HG03520 (cell line): ENCODE results near the gene KRTAP10-8.
"Not testable (repeated sequence)": the region's sequence is repeated elsewhere in the genome, so short reads cannot be mapped to it uniquely, and the experiment has no call there.

Experiments used
- ATAC-seq: cut with Tn5 transposase; IDR thresholded peaks from one replicate; pipeline ENCODE4 v1.9.1; 2021; ENCODE audit warnings: mild to moderate bottlenecking, moderate library complexity; ENCODE audit not compliant: unreplicated experiment

Gene KRTAP10-8

DNA sequence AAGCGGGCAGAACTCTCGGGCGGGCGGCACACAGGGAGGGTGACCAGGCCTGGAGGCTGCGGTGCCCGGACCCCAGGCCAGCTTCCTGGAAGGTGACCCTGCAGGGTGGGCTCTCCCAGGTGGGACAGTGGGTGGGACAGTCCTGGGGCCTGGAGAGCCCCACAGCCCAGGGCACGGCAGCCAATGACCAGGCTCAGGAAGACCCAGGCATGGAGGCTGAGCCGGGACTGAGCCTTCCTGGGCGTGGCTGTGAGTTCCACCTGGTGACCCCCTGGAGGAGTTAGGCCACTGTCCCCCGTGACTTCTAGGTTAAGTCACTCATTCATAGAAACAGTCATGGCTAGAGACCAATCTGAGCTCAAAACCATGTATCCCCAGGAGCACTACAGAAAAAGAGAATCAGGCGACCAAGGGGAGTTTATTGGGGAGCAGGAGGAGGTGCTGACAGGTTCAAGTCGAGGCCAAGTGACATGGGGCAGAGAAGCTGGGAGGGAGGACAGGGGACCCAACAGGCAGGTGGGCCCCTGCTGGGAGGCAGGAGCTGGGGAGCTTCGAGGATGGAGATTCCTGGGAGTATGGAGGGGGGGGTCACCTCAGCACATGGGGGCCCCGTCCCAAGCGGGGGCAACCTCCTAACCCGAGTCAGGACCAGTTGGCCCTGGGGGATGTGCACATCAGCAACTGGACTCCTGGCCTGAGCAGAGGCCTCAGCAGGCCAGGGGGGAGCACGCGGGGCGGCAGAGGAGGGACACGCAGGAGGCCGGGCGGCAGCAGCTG lies 32.6 kb upstream of the KRTAP10-8 start:
- no peak for ATAC-seq

DNA sequence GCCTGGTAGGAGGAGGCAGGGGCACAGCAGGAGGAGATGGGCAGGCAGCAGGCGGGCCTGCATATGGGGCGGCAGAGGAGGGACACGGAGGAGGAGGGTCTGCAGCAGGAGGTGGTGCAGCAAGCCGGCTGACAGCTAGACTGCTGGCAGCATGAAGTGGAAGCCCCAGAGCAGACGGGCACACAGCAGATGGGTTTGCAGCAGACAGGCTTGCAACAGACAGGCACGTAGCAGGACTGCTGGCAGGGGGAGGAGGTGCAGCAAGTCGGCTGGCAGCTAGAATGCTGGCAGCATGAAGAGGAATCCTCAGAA lies 32.1 kb upstream of the KRTAP10-8 start:
- no peak for ATAC-seq

DNA sequence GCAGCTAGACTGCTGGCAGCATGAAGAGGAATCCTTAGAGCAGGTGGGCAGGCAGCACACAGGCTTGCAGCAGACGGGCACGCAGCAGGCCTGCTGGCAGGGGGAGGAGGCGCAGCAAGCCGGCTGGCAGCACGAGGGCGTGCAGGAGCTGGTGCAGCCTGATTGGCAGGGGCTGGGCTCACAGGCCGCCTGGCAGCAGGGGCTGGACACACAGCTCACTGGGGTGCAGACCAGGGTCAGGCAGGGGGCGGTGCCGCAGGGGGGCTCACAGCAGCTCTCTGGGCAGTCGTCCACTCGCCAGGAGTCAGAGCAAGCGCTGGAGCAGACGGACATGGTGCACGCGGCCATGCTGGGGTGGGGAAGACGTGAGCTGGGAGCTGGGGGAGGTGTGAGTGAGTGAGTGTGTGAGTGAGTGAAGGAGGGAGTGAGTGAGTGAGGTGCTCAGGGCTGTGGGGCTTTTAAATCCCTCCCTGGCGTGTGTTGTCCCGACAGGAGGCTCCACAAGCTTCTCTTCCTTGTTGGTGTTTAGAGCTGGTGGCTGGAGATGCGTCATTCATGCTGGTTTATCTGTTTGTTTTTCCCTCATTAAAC lies 31.6 kb upstream of the KRTAP10-8 start, which contains the start of gene KRTAP10-5:
KRTAP10-5 (minus strand) TSS at position 374 of the 591 bp plus-strand sequence; CDS start at position 348, 26 bp downstream.
- not testable (repeated sequence) for ATAC-seq

DNA sequence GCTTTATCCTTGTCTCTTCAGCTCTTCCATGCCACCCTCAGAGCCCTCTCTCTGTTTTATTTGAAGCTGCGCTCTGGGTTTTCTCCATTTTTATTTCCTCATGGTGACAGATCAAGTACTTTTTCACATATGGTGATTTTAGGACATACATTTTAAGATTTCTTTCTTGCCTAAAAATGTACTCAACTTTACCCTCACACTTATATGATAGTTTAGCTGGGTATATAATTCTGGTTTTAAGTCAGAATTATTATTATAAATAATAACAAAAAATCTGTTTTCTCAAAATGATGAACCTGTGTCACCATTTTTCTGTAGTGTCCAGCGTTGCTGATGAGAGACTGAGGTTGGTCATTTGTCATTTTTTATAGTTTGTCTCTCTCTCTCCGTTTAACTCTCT lies 30.7 kb upstream of the KRTAP10-8 start:
- ATAC-seq = no peak

DNA sequence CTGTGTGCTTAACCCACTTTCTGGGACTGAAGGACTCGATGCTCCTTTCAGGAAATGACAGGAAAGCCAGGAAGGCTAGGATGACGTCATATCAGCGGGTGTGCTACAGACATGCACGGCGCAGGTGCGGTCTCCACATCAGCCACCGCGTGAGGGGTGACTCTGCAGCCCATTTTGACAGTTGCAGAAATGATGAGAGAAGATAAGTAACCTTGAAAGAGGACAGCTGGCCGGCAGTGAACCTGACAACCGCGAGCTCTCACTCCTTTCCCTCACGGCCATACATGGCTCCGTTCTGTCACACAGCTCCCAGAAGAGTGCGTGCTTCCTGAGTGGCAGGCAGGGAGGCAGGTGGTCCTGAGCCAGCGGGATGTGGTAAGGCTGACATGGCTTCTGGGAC lies 29.8 kb upstream of the KRTAP10-8 start:
- no peak for ATAC-seq

DNA sequence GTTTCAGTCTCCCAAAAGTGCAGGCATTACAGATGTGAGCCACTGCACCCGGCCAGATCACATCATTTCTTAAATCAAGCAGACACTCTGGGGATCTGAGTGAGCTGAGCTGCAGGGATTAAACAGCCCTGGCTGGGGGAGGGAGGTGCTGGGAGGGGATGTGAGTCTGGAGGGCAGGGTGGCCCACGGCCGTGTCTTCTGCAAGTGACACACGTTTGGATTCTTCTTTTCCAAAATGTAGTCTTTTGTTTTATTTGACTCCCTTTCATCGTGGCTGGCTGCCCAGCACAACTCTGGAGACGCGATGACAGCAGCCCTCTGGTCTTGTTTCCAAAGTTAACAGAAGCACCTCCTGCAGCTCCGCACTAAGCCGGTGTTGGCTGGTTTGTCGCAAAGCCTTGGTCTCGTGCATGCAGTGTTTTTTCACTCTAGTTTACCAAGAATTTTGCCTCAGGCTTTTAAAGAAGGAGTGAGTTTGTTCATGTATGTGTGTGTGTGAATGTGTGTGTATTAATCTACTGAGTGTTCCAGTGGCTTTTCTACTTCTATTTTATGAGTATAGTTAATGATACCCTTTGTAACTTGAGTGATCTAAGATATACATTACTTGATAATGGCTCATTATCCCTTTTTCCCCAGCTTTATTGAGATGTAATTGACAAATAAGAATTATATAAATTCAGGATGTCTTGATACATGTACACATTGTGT lies 28.6 kb upstream of the KRTAP10-8 start:
- ATAC-seq = no peak

DNA sequence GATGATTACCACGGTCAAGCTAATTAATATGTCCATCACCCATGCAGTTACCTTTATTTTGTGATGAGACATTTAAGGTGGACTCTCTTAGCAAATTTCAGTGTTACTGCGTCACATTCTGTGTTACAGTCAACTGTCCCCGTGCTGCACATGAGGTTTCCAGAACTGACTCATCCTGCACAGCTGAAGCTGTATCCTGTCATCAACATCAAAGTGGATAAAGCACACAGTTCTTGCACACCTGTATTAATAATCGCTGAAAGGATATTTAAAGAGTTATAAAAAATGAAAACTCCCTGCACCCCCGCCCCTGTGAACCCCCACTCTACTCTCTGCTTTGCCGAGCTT lies 28.1 kb upstream of the KRTAP10-8 start:
- ATAC-seq = no peak

DNA sequence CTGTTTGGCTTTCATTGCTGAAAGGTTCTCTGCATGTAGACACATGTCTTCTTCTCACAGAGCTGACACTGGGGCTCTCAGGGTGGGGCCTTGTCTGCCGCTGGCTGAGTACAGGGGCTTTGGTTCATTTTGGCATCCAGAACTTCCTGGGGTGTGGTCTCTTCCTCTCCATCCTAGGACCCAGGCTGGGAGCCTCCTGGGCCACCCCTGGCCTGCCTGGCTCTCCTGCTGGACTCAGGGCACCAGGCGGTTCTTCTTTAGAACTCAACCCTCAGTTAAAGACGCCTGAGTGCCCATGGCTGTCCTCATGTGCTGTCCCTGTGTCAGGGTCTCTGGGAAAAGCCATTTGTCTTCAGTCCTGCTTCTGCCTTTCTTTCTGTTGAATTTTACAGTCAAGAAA lies 26.0 kb upstream of the KRTAP10-8 start:
- ATAC-seq = no peak

DNA sequence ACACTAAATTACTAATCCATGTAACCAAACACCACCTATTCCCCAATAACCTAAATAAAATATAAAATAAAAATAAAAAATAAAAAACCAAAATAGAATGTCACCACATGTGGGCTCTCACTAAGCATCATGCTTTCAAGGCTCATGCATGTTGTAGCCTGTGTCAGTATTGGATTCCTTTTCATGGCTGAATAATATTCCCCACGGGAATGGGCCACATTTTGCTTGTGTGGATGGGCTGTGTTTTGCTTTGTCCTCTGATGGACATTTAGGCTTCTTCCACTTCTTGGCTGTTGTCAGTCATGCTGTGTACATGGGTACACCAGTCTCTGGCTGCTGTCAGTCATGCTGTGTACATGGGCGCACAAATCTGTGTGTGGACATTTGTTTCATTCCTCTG lies 22.8 kb upstream of the KRTAP10-8 start:
- ATAC-seq = no peak

DNA sequence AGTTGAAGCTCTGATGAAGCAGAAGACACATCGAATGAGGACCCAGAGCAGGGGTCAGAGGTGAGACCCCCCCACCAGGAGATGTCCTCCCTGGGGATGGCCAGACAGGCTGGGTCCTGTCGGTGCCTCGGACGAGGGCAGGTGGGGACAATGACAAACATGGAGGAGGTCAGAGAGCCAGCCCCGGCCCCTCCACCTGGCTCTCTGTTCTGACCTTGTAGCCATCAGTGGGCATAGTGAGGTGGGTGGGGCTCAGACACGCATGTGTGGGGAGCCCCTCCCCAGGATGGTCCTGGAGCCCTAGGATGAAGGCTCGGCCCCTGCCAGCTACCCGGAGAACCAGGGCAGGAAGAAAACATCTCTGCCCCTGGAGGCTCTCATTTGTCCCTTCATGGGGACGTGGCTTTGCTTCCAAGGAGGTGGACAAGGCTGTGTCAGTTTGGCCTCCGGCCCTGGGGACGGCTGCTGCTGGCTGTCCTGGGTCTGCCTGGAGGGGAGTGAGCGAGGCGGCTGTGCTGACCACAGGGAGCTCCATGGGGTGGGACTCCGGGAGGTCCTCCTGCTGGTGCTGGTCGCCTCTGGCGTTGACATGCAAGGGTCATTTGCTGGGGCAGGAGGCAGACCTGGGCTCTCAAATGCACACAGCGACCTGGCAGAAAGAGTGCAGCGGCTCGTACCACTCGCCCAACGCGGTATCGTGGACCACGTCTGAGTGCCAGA lies 22.1 kb upstream of the KRTAP10-8 start:
- ATAC-seq = no peak

DNA sequence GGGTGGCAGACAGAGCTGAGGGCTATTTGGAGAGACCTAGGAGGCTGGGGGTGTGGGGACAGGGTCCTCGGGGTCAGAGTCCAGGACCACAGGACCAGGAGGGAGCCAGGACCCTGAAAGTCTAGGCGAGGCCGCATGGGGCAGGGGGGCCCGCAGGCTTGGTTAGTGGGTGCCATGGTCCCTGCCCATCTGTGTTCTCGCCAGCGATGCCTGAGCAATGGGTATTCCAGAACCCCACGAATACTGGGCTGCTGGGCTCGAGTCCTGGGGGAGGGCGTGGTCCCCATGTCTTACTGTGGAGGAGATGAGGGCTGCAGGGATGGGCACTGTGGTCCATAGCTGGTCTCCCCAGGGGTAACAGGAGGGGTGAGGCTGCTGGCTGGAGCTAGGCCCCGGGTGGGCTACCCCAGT lies 21.6 kb upstream of the KRTAP10-8 start:
- no peak for ATAC-seq

DNA sequence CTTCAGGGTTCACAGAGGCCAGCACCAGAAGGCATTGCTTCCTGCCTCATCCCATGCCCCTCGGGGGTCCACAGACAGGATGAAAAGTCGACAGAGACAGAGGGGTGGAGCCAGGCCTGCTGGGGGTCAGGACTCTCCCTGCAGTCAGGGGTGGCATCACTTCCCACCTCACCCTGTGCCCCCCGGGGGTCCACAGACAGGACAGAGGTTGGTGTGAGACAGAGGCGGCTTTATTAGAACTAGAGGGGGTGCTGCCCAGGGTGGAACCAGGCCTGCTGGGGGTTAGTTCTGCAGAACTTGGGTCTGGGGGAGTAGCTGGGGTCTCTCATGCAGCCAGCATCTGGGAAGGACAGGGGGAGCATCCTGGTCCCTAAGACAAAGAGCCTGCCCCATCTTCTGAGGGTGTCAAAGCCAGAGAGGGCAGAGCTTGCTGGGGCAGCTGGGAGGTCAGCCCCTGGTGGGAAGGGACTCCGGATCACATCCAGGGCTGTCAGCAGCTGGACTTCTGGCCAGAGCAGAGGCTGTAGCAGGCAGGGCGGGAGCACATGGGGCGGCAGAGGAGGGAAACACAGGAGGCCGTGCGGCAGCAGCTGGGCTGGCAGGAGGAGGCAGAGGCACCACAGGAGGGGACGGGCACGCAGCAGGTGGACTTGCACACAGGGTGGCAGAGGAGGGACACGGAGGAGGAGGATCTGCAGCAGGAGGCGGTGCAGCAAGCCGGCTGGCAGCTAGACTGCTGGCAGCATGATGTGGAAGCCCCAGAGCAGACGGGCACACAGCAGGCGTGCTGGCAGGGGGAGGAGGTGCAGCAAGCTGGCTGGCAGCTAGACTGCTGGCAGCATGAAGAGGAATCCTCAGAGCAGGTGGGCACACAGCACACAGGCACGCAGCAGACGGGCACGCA lies 20.7 kb upstream of the KRTAP10-8 start:
- ATAC-seq = not testable (repeated sequence)

DNA sequence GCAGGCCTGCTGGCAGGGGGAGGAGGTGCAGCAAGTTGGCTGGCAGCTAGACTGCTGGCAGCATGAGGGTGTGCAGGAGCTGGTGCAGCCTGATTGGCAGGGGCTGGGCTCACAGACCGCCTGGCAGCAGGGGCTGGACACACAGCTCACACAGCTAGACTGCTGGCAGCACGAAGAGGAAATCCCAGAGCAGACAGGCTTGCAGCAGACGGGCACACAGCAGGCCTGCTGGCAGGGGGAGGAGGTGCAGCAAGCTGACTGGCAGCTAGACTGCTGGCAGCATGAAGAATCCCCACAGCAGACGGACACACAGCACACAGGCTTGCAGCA lies 20.1 kb upstream of the KRTAP10-8 start:
- not testable (repeated sequence) for ATAC-seq

DNA sequence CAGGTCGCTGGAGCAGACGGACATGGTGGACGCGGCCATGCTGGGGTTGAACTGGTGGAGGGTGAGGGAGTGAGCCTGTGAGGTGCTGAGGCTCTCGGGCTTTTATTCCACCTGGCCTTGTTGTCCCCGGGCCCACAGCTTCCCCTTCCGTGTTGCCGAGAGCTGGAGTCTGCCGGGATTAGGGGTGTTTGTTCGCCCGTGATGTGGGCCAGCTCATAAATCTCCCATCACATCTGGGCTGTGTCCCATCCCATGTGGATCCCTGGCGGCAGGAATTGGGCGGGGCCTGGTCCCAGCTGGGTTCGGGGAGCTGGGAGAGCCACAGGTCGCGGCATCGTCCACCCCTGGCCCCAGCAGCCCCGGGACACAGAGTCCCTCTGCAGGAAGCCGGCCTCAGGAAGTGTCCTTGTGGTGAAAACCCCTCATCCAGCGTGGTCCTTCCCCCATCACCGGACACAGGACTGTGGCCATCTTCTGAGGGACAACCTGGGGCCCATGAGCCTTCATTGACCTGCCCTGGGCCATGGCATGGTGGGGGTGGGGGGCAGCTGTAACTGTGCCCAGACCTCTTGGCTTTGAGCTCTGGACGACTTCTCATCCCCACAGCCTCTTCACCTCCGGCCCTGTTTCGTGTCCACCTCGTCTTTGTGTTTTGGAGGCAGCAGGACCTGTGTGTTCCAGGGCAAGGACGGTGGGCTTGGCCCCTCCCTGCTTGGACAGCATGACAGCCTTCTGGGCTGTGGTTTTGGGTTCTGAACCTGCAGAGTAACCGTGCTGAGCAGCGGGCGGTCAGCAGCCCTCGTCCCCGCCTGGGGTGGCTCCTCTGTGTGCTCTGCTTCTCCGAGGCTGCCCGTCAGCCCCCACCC lies 19.2 kb upstream of the KRTAP10-8 start, which contains the start of gene KRTAP10-6:
KRTAP10-6 (minus strand) TSS at position 60 of the 866 bp plus-strand sequence; CDS start at position 39, 21 bp downstream.
- no peak for ATAC-seq

DNA sequence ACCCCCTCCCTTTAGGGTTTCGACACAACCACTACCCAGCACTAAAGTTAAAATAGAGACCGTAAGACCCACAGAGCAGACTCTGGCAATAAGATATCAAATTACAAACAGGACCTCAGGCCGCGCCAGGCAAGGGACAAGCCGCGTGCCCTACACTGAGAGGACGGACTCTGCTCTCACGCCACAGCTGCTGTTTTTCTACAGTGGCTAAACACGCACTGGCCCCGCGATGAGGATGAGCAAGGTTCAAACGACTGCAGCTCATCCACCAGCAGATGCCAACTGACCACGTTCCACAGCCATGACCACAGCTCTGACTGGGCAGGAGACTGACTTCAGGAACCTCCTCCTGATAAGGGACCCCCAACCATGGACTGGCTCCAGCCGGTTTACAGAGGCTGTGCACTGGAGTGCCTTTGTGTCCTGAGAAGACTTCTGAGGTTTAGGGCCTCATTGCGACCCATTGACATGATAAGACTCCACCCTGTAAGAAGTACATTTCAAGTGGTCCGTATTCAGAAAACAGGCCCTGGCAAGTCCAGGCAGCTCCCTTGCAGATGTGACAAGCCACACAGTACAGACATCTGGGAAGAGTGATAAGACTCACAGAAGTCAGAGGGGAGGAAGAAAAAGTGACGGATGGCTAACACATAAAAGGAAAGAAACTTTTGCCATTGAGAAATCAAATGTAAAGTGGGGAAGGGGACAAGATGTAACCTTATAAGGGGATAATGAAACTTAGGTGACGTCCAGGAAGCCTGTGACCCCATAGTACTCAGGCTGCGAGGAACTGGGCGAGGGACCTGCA lies 18.1 kb upstream of the KRTAP10-8 start:
- no peak for ATAC-seq

DNA sequence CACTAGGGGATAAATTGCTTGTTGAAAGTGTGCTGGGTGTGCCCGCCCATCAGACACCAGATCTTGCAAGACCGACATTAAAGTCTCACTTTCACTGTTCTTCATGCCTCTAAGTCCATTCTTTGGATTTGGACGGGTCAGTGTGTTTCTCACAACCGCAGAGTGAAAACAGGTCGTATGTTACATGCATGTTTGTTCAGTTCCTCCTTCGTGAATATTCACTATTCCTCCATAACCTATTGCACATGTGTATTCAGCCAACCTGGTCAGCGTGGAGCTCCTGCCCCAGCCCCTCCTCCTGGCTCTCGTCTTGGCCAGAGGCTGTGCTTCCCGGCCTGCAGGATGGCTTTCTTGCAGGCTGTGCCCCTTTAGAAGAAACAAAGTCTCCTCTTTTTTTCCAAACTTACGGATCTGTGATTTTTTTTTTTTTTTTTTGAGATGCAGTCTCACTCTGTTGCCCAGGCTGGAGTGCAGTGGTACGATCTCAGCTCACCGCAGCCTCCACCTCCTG lies 17.4 kb upstream of the KRTAP10-8 start:
- no peak for ATAC-seq

DNA sequence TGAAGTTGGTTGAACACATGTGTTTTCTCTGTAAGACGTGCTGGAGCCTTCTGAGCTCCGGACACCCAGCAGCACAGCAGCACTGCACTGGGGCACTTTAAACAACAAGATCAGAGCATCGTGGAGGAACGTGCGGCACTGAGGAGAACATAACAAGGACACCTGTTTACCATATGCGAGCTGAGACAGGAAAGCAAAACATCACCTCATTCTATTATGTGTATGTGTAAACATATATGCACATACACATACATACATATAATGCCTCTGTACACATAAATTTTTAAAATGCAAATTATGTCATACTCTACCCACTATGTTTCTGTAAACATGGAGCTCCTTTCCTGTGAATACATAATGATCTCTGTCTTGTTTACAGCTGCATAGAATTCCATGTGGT lies 16.4 kb upstream of the KRTAP10-8 start:
- no peak for ATAC-seq

DNA sequence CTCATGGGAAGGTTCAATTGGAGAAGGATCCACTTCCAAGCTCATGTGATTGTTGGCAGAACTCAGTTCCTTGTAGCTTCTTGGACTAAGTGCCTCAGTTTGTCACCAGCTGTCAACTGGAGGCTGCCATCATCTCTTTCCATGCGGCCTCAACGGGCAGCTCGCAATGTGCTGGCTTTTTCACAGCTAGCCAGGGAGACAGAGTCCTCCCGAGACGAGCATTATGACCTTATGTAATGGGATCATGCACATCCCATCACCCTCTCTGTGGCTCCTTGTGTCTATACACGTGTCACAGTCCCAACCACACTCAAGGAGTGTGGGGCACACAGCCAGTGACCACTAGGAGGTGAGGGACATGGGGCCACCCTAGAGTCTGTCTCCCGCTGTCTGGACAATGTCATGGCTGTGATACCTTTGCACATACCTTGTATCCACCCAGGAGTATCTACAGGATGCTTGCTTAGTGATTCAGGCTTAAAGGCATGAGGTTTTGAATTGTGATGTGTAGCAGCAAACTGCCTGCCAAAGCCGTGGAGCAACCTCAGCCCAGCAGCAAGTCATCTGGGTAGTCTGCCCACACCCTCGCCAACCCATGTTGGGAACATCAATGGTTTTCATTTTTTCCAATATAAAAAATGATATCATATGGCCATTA lies 15.7 kb upstream of the KRTAP10-8 start:
- no peak for ATAC-seq
